Adrenal gland (tissue), 12 donors: Measurements from ENCODE around the gene PIAS2. TPM values are rescaled to one million over a fixed set of nuclear protein-coding genes. Genes with fewer than 3 reads are reported as not detected.
A peak's percentile ranks its signal among the peaks of the same experiment; 100 is the strongest.

ENCODE experiments used
- DNase-seq, 7 donors: peaks; one replicate each; pipeline ENCODE4 v3.0.0-alpha.2; 2019 to 2020
- H3K27ac ChIP-seq, 5 donors: fragments of 200-600 bp; sonication (generic) in 4 of 5; 1 replicate in 3 of 5; 2 replicates in 2 of 5; pipeline versions ENCODE4 v1.5.1 to v1.8.0; 2016 to 2020; ENCODE audit warnings: mild to moderate bottlenecking in 1 of 5
- H3K27me3 ChIP-seq: fragments of 200-600 bp; 2 replicates; pipeline ENCODE4 v1.8.0; 2021
- H3K36me3 ChIP-seq, 2 donors: fragments of 200-600 bp; replicated peaks in 1 of 2; 1 replicate in 1 of 2; 2 replicates in 1 of 2; pipeline versions ENCODE4 v1.5.1 to v1.8.0; 2018 to 2022
- H3K4me1 ChIP-seq, 2 donors: fragments of 200-600 bp; replicated peaks in 1 of 2; 1 replicate in 1 of 2; 2 replicates in 1 of 2; pipeline versions ENCODE4 v1.5.1 to v1.8.0; 2018 to 2021
- H3K4me3 ChIP-seq, 4 donors: fragments of 200-600 bp; sonication (generic) in 3 of 4; one replicate each; pipeline ENCODE4 v1.5.1; 2016 to 2018
- H3K9me3 ChIP-seq, 3 donors: fragments of 200-600 bp; sonication (generic) in 1 of 3; replicated peaks in 1 of 3; 1 replicate in 2 of 3; 2 replicates in 1 of 3; pipeline versions ENCODE4 v1.5.1 to v1.8.0; 2016 to 2021
- POLR2A ChIP-seq, 2 donors: fragments of 450-650 bp; IDR thresholded peaks; one replicate each; pipeline ENCODE4 v1.6.1; 2017; ENCODE audit warnings: antibody characterized with exemption in 2 of 2, mild to moderate bottlenecking in 2 of 2, moderate library complexity in 1 of 2
- WGBS, 4 donors: extraction: QIAGEN DNeasy Blood & Tissue Kit in 2 of 4; methylation state at CpG; one replicate each; pipeline versions ENCODE4 v1.1.5 to v1.1.7; 2013 to 2017; 5-methylcytosine and 5-hydroxymethylcytosine counted together
- intact Hi-C, 2 donors: fragments of 100-400 bp; cut with DNase I; formaldehyde crosslinking; loops; one replicate each; pipeline versions ENCODE4 v1.14.1 to v1.15.0; 2022 to 2023
- polyA plus RNA-seq, 3 donors: library from polyadenylated mRNA; stranded (reverse); fragments of 200-250 nt in 2 of 3; fragments of 350-450 nt in 1 of 3; fragmentation: Illumina TruSeq in 1 of 3; extraction: RNeasy Lipid Tissue Mini Kit (QIAGEN cat#74804) in 1 of 3; gene quantifications; one replicate each; pipeline ENCODE4 v1.2.3, GENCODE V29; 2013 to 2014
- total RNA-seq, 9 donors: library from RNA; depleted of rRNA in 4 of 9; stranded (reverse); fragments of >200 nt in 4 of 9; fragments of 120-200 nt in 1 of 9; fragmentation: NEBNext Ultra II Directional in 1 of 9; extraction: Animal tissue kit (Norgen Biotek cat#: 25700) in 1 of 9; gene quantifications; one replicate each; pipeline versions ENCODE4 v1.1.0 to v1.2.4, GENCODE V29; 2013 to 2023
- TF ChIP-seq, protein P1 (sequence below), 6 experiments: fragments of 450-650 bp in 4 of 6; fragments of 200-600 bp in 2 of 6; sonication (generic) in 1 of 6; IDR thresholded peaks; 1 replicate in 5 of 6; 2 replicates in 1 of 6; pipeline versions ENCODE4 v1.5.1 to v1.8.0; 2016 to 2021; ENCODE audit warnings: antibody characterized with exemption in 6 of 6, mild to moderate bottlenecking in 2 of 6, moderate library complexity in 1 of 6
- donor health status: healthy with polysubstance abuse.
- donor health status: Bipolar disorder and iron deficiency.
- donor health status: DM: yes; HTN: yes; CAD: no.
- donor health status: DM: no; HTN: no; CAD: no.
- donor health status: DM: no; HTN: no; CAD: no.
- donor health status: DM: yes; HTN: yes; CAD: no.

The PIAS2 gene
- total and polyA plus RNA-seq, 12 donors: 4.7 to 52.9 (median 31.8) TPM

GRCh38 chr18:46939998-46940571, 22.8 kb upstream of the PIAS2 start:
- 70 to 90% (median 85%) methylated on average over 1 of the region's 1 CpG for WGBS, 4 donors
- TF ChIP-seq POLR2A (IDR thresholded peaks at IDR 0.05): no peak
- Histone ChIP-seq H3K27ac (peak overlapping the region in 1 of 5 donors; percentile 3), H3K36me3 (no peaks in the 10 kb centered on the region), H3K4me3 (no peak overlapping the region), H3K9me3 (no peaks in the 10 kb centered on the region), H3K4me1 (no peaks in the 10 kb centered on the region), H3K27me3 (no peaks in the 10 kb centered on the region)
- intact Hi-C loops: no loop called here
- no peak for DNase-seq

DNA sequence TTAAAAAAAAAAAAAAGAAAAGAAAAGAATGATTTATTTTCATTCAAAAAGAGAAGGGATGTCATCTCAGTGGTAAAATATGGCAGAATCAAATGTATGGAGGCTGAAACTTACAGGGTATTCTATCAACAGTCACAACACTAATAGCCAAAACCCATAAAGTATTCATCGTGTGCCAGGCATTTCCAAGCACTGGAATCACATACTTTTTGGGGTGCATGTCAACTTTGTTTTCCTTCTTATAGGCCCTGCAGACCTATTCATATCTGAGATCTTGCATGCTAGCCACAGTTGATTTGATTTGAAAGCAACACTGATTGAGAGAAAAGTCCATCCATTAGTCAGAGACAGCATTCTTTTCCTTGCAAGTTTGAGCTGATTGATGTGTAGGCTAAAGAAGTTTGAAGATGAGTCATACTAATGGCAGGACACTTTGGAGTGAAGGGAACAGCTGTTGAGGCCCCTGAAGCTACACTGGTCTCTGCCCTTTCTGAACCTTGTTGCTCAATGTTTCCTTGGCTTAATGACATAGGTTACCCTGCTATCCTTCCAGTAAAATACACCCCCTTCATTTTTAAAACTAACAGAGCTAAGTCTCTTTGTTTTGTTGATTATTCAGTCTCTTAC, 22.1 kb upstream of the PIAS2 start:
- WGBS, 4 donors: 76 to 95% (median 88%) methylated on average over 1 of the region's 1 CpG
- intact Hi-C loops: no loop called here
- no peaks in the 10 kb centered on the region for H3K36me3 ChIP-seq
- H3K27me3 ChIP-seq: no peaks in the 10 kb centered on the region
- DNase-seq: peak in 1 of 7 donors; percentile 7
- H3K4me3 ChIP-seq: no peak overlapping the region
- H3K27ac ChIP-seq: peak overlapping the region in 1 of 5 donors; percentile 3
- TF ChIP-seq POLR2A (IDR thresholded peaks at IDR 0.05): no peak
- TF ChIP-seq, protein P1, sequence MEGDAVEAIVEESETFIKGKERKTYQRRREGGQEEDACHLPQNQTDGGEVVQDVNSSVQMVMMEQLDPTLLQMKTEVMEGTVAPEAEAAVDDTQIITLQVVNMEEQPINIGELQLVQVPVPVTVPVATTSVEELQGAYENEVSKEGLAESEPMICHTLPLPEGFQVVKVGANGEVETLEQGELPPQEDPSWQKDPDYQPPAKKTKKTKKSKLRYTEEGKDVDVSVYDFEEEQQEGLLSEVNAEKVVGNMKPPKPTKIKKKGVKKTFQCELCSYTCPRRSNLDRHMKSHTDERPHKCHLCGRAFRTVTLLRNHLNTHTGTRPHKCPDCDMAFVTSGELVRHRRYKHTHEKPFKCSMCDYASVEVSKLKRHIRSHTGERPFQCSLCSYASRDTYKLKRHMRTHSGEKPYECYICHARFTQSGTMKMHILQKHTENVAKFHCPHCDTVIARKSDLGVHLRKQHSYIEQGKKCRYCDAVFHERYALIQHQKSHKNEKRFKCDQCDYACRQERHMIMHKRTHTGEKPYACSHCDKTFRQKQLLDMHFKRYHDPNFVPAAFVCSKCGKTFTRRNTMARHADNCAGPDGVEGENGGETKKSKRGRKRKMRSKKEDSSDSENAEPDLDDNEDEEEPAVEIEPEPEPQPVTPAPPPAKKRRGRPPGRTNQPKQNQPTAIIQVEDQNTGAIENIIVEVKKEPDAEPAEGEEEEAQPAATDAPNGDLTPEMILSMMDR (IDR thresholded peaks at IDR 0.05): no peak
- no peaks in the 10 kb centered on the region for H3K4me1 ChIP-seq
- no peaks in the 10 kb centered on the region for H3K9me3 ChIP-seq

GRCh38 chr18:46920653-46921052, 3.3 kb upstream of the PIAS2 start:
- Histone ChIP-seq H3K36me3 (no peaks in the 10 kb centered on the region), H3K27me3 (no peaks in the 10 kb centered on the region), H3K9me3 (no peaks in the 10 kb centered on the region), H3K27ac (no peak overlapping the region), H3K4me1 (peaks cover 7 to 14% of the 10 kb centered on the region in 2 donors), H3K4me3 (no peak overlapping the region)
- WGBS, 4 donors: 91 to 100% (median 94%) methylated on average over 1 of the region's 1 CpG
- TF ChIP-seq, protein P1 (IDR thresholded peaks at IDR 0.05): no peak
- TF ChIP-seq POLR2A (IDR thresholded peaks at IDR 0.05): no peak
- no peak for DNase-seq
- intact Hi-C loops: no loop called here

- Histone ChIP-seq H3K36me3 (no peaks in the 10 kb centered on the region), H3K27ac (no peak overlapping the region), H3K27me3 (no peaks in the 10 kb centered on the region), H3K9me3 (no peaks in the 10 kb centered on the region), H3K4me3 (no peak overlapping the region), H3K4me1 (peaks cover 7 to 19% of the 10 kb centered on the region in 2 donors)
- intact Hi-C loops: no loop called here
- no peak for TF ChIP-seq POLR2A (IDR thresholded peaks at IDR 0.05)
- TF ChIP-seq, protein P1 (IDR thresholded peaks at IDR 0.05): no peak
- 55 to 78% (median 60%) methylated on average over 1 to 2 of the region's 2 CpGs for WGBS, 4 donors
- no peak for DNase-seq
These were observed 2.8 kb upstream of the PIAS2 start for GRCh38 chr18:46920067-46920466.
